H9 (cell line): ENCODE data around the gene COMMD1. TPM values are rescaled to one million over a fixed set of nuclear protein-coding genes. Genes with fewer than 3 reads are reported as not detected.

ENCODE experiments used
- DNase-seq: peaks from one replicate; pipeline ENCODE4 v3.0.0-alpha.2; 2017
- H2AFZ ChIP-seq: one replicate; pipeline ENCODE4 v1.6.1; 2013; ENCODE audit warnings: mild to moderate bottlenecking, low read length, control low read depth, moderate library complexity
- H2AK5ac ChIP-seq: 2 replicates; pipeline ENCODE4 v1.6.1; 2013; ENCODE audit warnings: low read length, control low read depth, mixed read lengths; ENCODE audit not compliant: insufficient read length
- H2BK120ac ChIP-seq: one replicate; pipeline ENCODE4 v1.6.1; 2013; ENCODE audit warnings: low read depth, mild to moderate bottlenecking, low read length, control low read depth, inconsistent platforms; ENCODE audit not compliant: poor library complexity, severe bottlenecking
- H2BK12ac ChIP-seq: 2 replicates; pipeline ENCODE4 v1.6.1; 2013; ENCODE audit warnings: low read length, control low read depth, mixed read lengths, low read depth; ENCODE audit not compliant: insufficient read length
- H2BK15ac ChIP-seq: 2 replicates; pipeline ENCODE4 v1.6.1; 2013; ENCODE audit warnings: low read depth, low read length, control low read depth
- H2BK20ac ChIP-seq: one replicate; pipeline ENCODE4 v1.6.1; 2013; ENCODE audit warnings: low read depth, mild to moderate bottlenecking, low read length, control low read depth, inconsistent platforms; ENCODE audit not compliant: poor library complexity, severe bottlenecking
- H2BK5ac ChIP-seq: 2 replicates; pipeline ENCODE4 v1.6.1; 2013; ENCODE audit warnings: low read length, control low read depth, mixed read lengths; ENCODE audit not compliant: insufficient read length
- H3K14ac ChIP-seq: 2 replicates; pipeline ENCODE4 v1.6.1; 2013; ENCODE audit warnings: low read length, control low read depth; ENCODE audit not compliant: insufficient read depth
- H3K18ac ChIP-seq: 2 replicates; pipeline ENCODE4 v1.6.1; 2013; ENCODE audit warnings: low read depth, mild to moderate bottlenecking, mixed read lengths, low read length, control low read depth; ENCODE audit not compliant: insufficient read length
- H3K23ac ChIP-seq: 2 replicates; pipeline ENCODE4 v1.6.1; 2013; ENCODE audit warnings: low read length, control low read depth, mixed read lengths, low read depth; ENCODE audit not compliant: insufficient read length
- H3K23me2 ChIP-seq: 2 replicates; pipeline ENCODE4 v1.6.1; 2013; ENCODE audit warnings: low read depth, mild to moderate bottlenecking, mixed read lengths, low read length, control low read depth; ENCODE audit not compliant: insufficient read length, poor library complexity, severe bottlenecking
- H3K27ac ChIP-seq: 2 replicates; pipeline ENCODE4 v1.5.1; 2013; ENCODE audit warnings: low read length, control low read depth, mixed read lengths, low read depth; ENCODE audit not compliant: insufficient read length
- H3K27me3 ChIP-seq: 2 replicates; pipeline ENCODE4 v1.6.1; 2013; ENCODE audit warnings: low read length, control low read depth, inconsistent platforms; ENCODE audit not compliant: insufficient read depth
- H3K4ac ChIP-seq: 2 replicates; pipeline ENCODE4 v1.6.1; 2013; ENCODE audit warnings: low read depth, mild to moderate bottlenecking, control low read depth, inconsistent platforms, low read length, moderate library complexity
- H3K4me1 ChIP-seq: 2 replicates; pipeline ENCODE4 v1.6.1; 2013; ENCODE audit warnings: low read length, control low read depth, inconsistent platforms; ENCODE audit not compliant: insufficient read depth
- H3K4me2 ChIP-seq: 2 replicates; pipeline ENCODE4 v1.6.1; 2013; ENCODE audit warnings: low read length, control low read depth, mixed read lengths; ENCODE audit not compliant: insufficient read length, insufficient read depth
- H3K56ac ChIP-seq: 2 replicates; pipeline ENCODE4 v1.6.1; 2013; ENCODE audit warnings: low read depth, mild to moderate bottlenecking, mixed read lengths, low read length, control low read depth; ENCODE audit not compliant: insufficient read length
- H3K79me1 ChIP-seq: 2 replicates; pipeline ENCODE4 v1.6.1; 2013; ENCODE audit warnings: low read depth, mild to moderate bottlenecking, moderate library complexity, low read length, control low read depth, inconsistent platforms; ENCODE audit not compliant: insufficient read depth, poor library complexity, severe bottlenecking
- H3K79me2 ChIP-seq: 2 replicates; pipeline ENCODE4 v1.6.1; 2013; ENCODE audit warnings: low read length, control low read depth, inconsistent platforms; ENCODE audit not compliant: insufficient read depth
- H3K9ac ChIP-seq: 2 replicates; pipeline ENCODE4 v1.6.1; 2013; ENCODE audit warnings: low read length, control low read depth, mixed read lengths; ENCODE audit not compliant: insufficient read length; ENCODE audit errors: extremely low read depth
- H3K9me3 ChIP-seq: one replicate; pipeline ENCODE4 v1.6.1; 2013; ENCODE audit warnings: low read depth, low read length, inconsistent platforms; ENCODE audit not compliant: control insufficient read depth
- H3T11ph ChIP-seq: one replicate; pipeline ENCODE4 v1.6.1; 2013; ENCODE audit warnings: mild to moderate bottlenecking, low read length, control low read depth, inconsistent platforms
- H4K20me1 ChIP-seq: one replicate; pipeline ENCODE4 v1.6.1; 2013; ENCODE audit not compliant: control insufficient read depth, insufficient read length, insufficient read depth
- H4K5ac ChIP-seq: 2 replicates; pipeline ENCODE4 v1.6.1; 2013; ENCODE audit warnings: low read depth, mild to moderate bottlenecking, mixed read lengths, low read length, control low read depth; ENCODE audit not compliant: insufficient read length
- H4K8ac ChIP-seq: replicated peaks from 2 replicates; pipeline ENCODE4 v1.6.1; 2013; ENCODE audit warnings: low read length, control low read depth, mixed read lengths, low read depth; ENCODE audit not compliant: insufficient read length
- H4K91ac ChIP-seq: 2 replicates; pipeline ENCODE4 v1.6.1; 2013; ENCODE audit warnings: low read depth, mild to moderate bottlenecking, moderate library complexity, mixed read lengths, low read length, control low read depth; ENCODE audit not compliant: insufficient read length
- H3K27ac Mint-ChIP-seq, 3 experiments: 2 replicates in 2 of 3; 3 replicates in 1 of 3; pipeline ENCODE4 v1.8.0; 2020 to 2021; ENCODE audit warnings: mixed read lengths in 3 of 3, mild to moderate bottlenecking in 1 of 3, moderate library complexity in 1 of 3
- H3K27me3 Mint-ChIP-seq: 2 replicates; pipeline ENCODE4 v1.8.0; 2021; ENCODE audit warnings: low read depth, mild to moderate bottlenecking, moderate library complexity, mixed read lengths
- H3K36me3 Mint-ChIP-seq, 3 experiments: 2 replicates in 2 of 3; 3 replicates in 1 of 3; pipeline ENCODE4 v1.8.0; 2020 to 2021; ENCODE audit warnings: low read depth in 3 of 3, mixed read lengths in 3 of 3; ENCODE audit not compliant: insufficient read depth in 1 of 3
- H3K4me1 Mint-ChIP-seq, 2 experiments: 2 replicates each; pipeline ENCODE4 v1.8.0; 2020; ENCODE audit warnings: mixed read lengths in 2 of 2
- H3K4me3 Mint-ChIP-seq, 2 experiments: 2 replicates in 1 of 2; 3 replicates in 1 of 2; pipeline ENCODE4 v1.8.0; 2020 to 2021; ENCODE audit warnings: mild to moderate bottlenecking in 2 of 2, mixed read lengths in 2 of 2, moderate library complexity in 1 of 2
- H3K9me3 Mint-ChIP-seq, 2 experiments: 2 replicates in 1 of 2; 3 replicates in 1 of 2; pipeline ENCODE4 v1.8.0; 2020; ENCODE audit warnings: mild to moderate bottlenecking in 2 of 2, mixed read lengths in 2 of 2, moderate library complexity in 1 of 2
- CTCF ChIP-seq: fragments of 200-600 bp; sonication (generic); conservative IDR thresholded peaks from 3 replicates; pipeline ENCODE4 v1.8.0; 2021; ENCODE audit warnings: antibody characterized with exemption, mild to moderate bottlenecking
- WGBS: extraction: QIAGEN DNeasy Blood & Tissue Kit; methylation state at CpG from one replicate; pipeline ENCODE4 v1.1.7; 2013; ENCODE audit warnings: missing lambda C conversion rate, low lambda C conversion rate, mixed read lengths; ENCODE audit not compliant: insufficient read length; ENCODE audit errors: extremely low coverage; 5-methylcytosine and 5-hydroxymethylcytosine counted together
- total RNA-seq: library from RNA; stranded (reverse); gene quantifications from 2 replicates; pipeline ENCODE4 v1.2.1, GENCODE V29; 2021

COMMD1 gene
- total RNA-seq, 1 experiment from 2014 or later, result 31.5 TPM

DNA sequence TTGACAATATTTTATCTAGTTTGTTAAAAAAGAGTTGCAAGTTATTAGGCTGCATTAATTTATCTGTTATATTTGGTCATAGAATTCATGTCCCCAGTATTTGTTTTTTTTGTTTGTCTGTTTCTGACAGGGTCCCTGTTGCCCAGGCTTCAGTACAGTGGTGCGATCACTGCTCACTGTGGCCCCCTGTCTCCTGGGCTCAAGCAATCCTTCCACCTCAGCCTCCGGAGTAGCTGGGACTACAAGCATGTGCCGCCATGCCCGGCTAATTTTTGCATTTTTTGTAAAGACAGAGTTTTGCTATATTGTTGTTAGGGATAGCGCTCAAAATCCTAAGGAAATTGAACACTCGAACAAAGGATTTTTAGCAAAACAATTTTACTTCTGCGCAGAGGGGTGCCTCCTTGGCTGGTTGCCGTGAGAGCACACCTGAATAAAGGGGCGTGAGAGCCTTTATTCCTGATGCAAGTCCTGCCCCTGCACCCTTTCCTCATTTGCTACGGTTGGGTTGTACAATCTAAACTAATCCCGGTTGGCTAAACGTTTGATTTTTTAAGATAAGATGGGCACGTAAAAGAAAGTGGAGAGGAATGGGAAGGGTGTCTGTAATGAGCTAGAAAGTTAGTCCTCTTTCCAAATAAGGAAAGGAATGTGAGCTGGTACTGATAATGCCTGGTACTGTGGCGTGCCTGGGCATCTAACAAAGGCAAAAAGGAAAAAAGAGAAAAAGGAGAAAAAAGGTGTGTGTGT lies 65.5 kb downstream of the COMMD1 start:
- H3K4me1 ChIP-seq, result peaks cover 3% of the 10 kb centered on the region; the same call in 1 of the 2 replicates
- peak overlapping the region; percentile 11 for H3K9ac ChIP-seq
- no peaks in the 10 kb centered on the region for H3K9me3 ChIP-seq
- H4K8ac ChIP-seq, result no peak overlapping the region
- no peak overlapping the region for H2BK120ac ChIP-seq
- H3K4me1 Mint-ChIP-seq, result peaks cover 15 to 18% of the 10 kb centered on the region in 2 experiments
- H2BK20ac ChIP-seq, result no peak overlapping the region
- H3T11ph ChIP-seq, result peak overlapping the region; percentile 98
- H3K36me3 Mint-ChIP-seq, result no peaks in the 10 kb centered on the region
- no peak overlapping the region for H4K91ac ChIP-seq
- no peak overlapping the region for H4K5ac ChIP-seq
- H2AK5ac ChIP-seq, result no peak overlapping the region
- peak overlapping the region; percentile 40 for H2AFZ ChIP-seq
- no peak overlapping the region for H3K4me2 ChIP-seq
- DNase-seq, result peak; percentile 69
- no peak overlapping the region for H3K56ac ChIP-seq
- no peaks in the 10 kb centered on the region for H3K79me1 ChIP-seq
- WGBS, result no CpG with 5 or more reads among the region's 14 CpGs
- no peaks in the 10 kb centered on the region for H4K20me1 ChIP-seq
- H3K4me3 Mint-ChIP-seq, result peak overlapping the region in 1 of 2 experiments; percentile 54; a peak in 2 of 5 replicates
- no peak overlapping the region for H2BK15ac ChIP-seq
- no peaks in the 10 kb centered on the region for H3K79me2 ChIP-seq
- no peaks in the 10 kb centered on the region for H3K27me3 ChIP-seq
- no peak overlapping the region for H2BK5ac ChIP-seq
- no peaks in the 10 kb centered on the region for H3K23me2 ChIP-seq
- H2BK12ac ChIP-seq, result no peak overlapping the region
- H3K18ac ChIP-seq, result peak overlapping the region; percentile 84
- peak overlapping the region; percentile 10 to 95 (median 75); a peak in 5 of 7 replicates for H3K27ac Mint-ChIP-seq
- no peak overlapping the region; the same call in 1 of the 2 replicates for H3K4ac ChIP-seq
- no peaks in the 10 kb centered on the region for H3K27me3 Mint-ChIP-seq
- peak overlapping the region; percentile 27; the same call in 1 of the 2 replicates for H3K14ac ChIP-seq
- no peak overlapping the region for H3K23ac ChIP-seq
- no peaks in the 10 kb centered on the region for H3K9me3 Mint-ChIP-seq
- TF ChIP-seq CTCF, result peak; percentile 68
- no peak overlapping the region for H3K27ac ChIP-seq
